HepG2 (cell line): ENCODE results near the gene RERE. TPM values are rescaled to one million over a fixed set of nuclear protein-coding genes. Genes with fewer than 3 reads are reported as not detected.

Experiments used
- ATAC-seq: fragments of 200-7000 bp; cut with Tn5 transposase; 3 replicates; pipeline ENCODE4 v1.9.1; 2020; ENCODE audit warnings: mild to moderate bottlenecking, moderate library complexity
- BruUV-seq: library from RNA; stranded (reverse); fragments of 400-500 nt; replicated peaks from 2 replicates; lab custom pipeline; 2021; lab: Mats Ljungman, UMichigan
- CTCF ChIA-PET: fragments of 300-600 bp; formaldehyde crosslinking; extraction: SDS; loops from one replicate; lab custom pipeline; 2021; ENCODE audit warnings: low total read pairs, inconsistent platforms, low intra/inter-chr PET ratio; lab: Yijun Ruan, JAX
- POLR2A ChIA-PET: fragments of 350-600 bp; sonication (Branson Sonifier 250); formaldehyde crosslinking; loops from one replicate; lab custom pipeline; 2020; ENCODE audit warnings: antibody characterized with exemption, inconsistent platforms; lab: Yijun Ruan, JAX
- DNase-seq: peaks from one replicate; pipeline ENCODE4 v3.0.0-alpha.2; 2015; ENCODE audit warnings: low spot score
- FAIRE-seq: peaks from 3 replicates; lab custom pipeline; 2011; peaks lifted over from hg19 to GRCh38; lab: Jason Lieb, UNC
- H2AFZ ChIP-seq: one replicate; pipeline ENCODE4 v1.6.1; 2011; ENCODE audit warnings: low read length, inconsistent platforms
- H3K27ac ChIP-seq: fragments of 300-600 bp; 3 replicates; pipeline ENCODE4 v1.8.0; 2011; ENCODE audit warnings: mixed run types, mild to moderate bottlenecking, mixed read lengths, low read length, inconsistent platforms; ENCODE audit not compliant: insufficient read depth; ENCODE audit errors: extremely low read length
- H3K27me3 ChIP-seq, 2 experiments: fragments of 200-600 bp in 1 of 2; 2 replicates in 1 of 2; 3 replicates in 1 of 2; pipeline versions ENCODE4 v1.6.0 to v1.8.0; 2011; ENCODE audit warnings: low read length in 2 of 2, mild to moderate bottlenecking in 2 of 2, moderate library complexity in 2 of 2, inconsistent platforms in 1 of 2; ENCODE audit not compliant: insufficient read depth in 2 of 2, control insufficient read depth in 1 of 2
- H3K36me3 ChIP-seq, 2 experiments: fragments of 200-600 bp in 1 of 2; replicated peaks in 1 of 2; 2 replicates in 1 of 2; 3 replicates in 1 of 2; pipeline versions ENCODE4 v1.5.1 to v1.8.0; 2011; ENCODE audit warnings: low read length in 2 of 2, inconsistent platforms in 1 of 2; ENCODE audit not compliant: insufficient read depth in 2 of 2, control insufficient read depth in 1 of 2
- H3K4me1 ChIP-seq: 2 replicates; pipeline ENCODE4 v1.5.1; 2012; ENCODE audit warnings: low read length, inconsistent platforms; ENCODE audit not compliant: insufficient read depth
- H3K4me2 ChIP-seq: 2 replicates; pipeline ENCODE4 v1.6.0; 2011; ENCODE audit warnings: low read depth, low read length, inconsistent platforms
- H3K4me3 ChIP-seq, 3 experiments: fragments of 200-600 bp in 1 of 3; sonication (generic), shearing (Covaris generic) in 1 of 3; replicated peaks in 1 of 3; 2 replicates each; pipeline ENCODE4 v1.5.1; 2011 to 2016; ENCODE audit warnings: low read length in 3 of 3, inconsistent platforms in 2 of 3, low read depth in 2 of 3, mild to moderate bottlenecking in 2 of 3, control low read depth in 1 of 3, mixed read lengths in 1 of 3; ENCODE audit not compliant: insufficient read depth in 1 of 3
- H3K79me2 ChIP-seq: one replicate; pipeline ENCODE4 v1.6.1; 2011; ENCODE audit warnings: low read length, inconsistent platforms; ENCODE audit not compliant: insufficient read depth
- H3K9ac ChIP-seq: 2 replicates; pipeline ENCODE4 v1.6.0; 2011; ENCODE audit warnings: mild to moderate bottlenecking, low read depth, low read length, inconsistent platforms; ENCODE audit not compliant: insufficient read depth
- H3K9me3 ChIP-seq: 2 replicates; pipeline ENCODE4 v1.5.1; 2012; ENCODE audit warnings: mild to moderate bottlenecking, low read length
- H4K20me1 ChIP-seq: 2 replicates; pipeline ENCODE4 v1.6.0; 2011; ENCODE audit warnings: inconsistent platforms, mild to moderate bottlenecking, low read length, moderate library complexity; ENCODE audit not compliant: insufficient read depth
- ATRX ChIP-seq: sonication (generic); formaldehyde crosslinking; IDR thresholded peaks from 2 replicates; pipeline ENCODE4 v1.4.0; 2020; ENCODE audit warnings: missing genetic modification reagents, borderline replicate concordance
- BRCA1 ChIP-seq: sonication (generic); formaldehyde crosslinking; IDR thresholded peaks from 2 replicates; pipeline ENCODE4 v1.4.0; 2020; ENCODE audit warnings: missing genetic modification reagents
- JUND ChIP-seq: sonication (generic); formaldehyde crosslinking; IDR thresholded peaks from 2 replicates; pipeline ENCODE4 v1.8.0; 2022; ENCODE audit warnings: mild to moderate bottlenecking, missing genetic modification reagents
- MAFG ChIP-seq: sonication (generic); formaldehyde crosslinking; IDR thresholded peaks from 2 replicates; pipeline ENCODE4 v1.5.1; 2020; ENCODE audit warnings: mild to moderate bottlenecking, missing genetic modification reagents
- MAFK ChIP-seq, 2 experiments: IDR thresholded peaks in 1 of 2; conservative IDR thresholded peaks in 1 of 2; 2 replicates each; pipeline ENCODE4 v1.6.1; 2011; ENCODE audit warnings: improper control_type of control experiment in 2 of 2, low read length in 2 of 2
- TBL1XR1 ChIP-seq: fragments of 150-350 bp; IDR thresholded peaks from 2 replicates; pipeline ENCODE4 v1.6.1; 2014; ENCODE audit warnings: borderline replicate concordance, low read length; ENCODE audit not compliant: partially characterized antibody
- TFDP2 ChIP-seq: sonication (generic); formaldehyde crosslinking; IDR thresholded peaks from 2 replicates; pipeline ENCODE4 v1.4.0; 2020; ENCODE audit warnings: missing genetic modification reagents
- TOPORS ChIP-seq: sonication (generic); formaldehyde crosslinking; IDR thresholded peaks from 2 replicates; pipeline ENCODE4 v1.8.0; 2023; ENCODE audit warnings: mild to moderate bottlenecking, missing genetic modification reagents
- ZBTB21 ChIP-seq: sonication (generic); formaldehyde crosslinking; IDR thresholded peaks from 2 replicates; pipeline ENCODE4 v1.4.0; 2020; ENCODE audit warnings: missing genetic modification reagents
- ZNF101 ChIP-seq: sonication (generic); formaldehyde crosslinking; IDR thresholded peaks from 2 replicates; pipeline ENCODE4 v1.4.0; 2020; ENCODE audit warnings: mild to moderate bottlenecking, low read depth, missing genetic modification reagents, borderline replicate concordance
- ZNF367 ChIP-seq: sonication (generic); formaldehyde crosslinking; IDR thresholded peaks from 2 replicates; pipeline ENCODE4 v1.4.0; 2020; ENCODE audit warnings: missing genetic modification reagents, borderline replicate concordance
- ZNF660 ChIP-seq: sonication (generic); formaldehyde crosslinking; IDR thresholded peaks from 2 replicates; pipeline ENCODE4 v1.5.1; 2020; ENCODE audit warnings: mild to moderate bottlenecking, low read depth, missing genetic modification reagents, borderline replicate concordance
- ZNF720 ChIP-seq: sonication (generic); formaldehyde crosslinking; IDR thresholded peaks from 2 replicates; pipeline ENCODE4 v1.4.0; 2020; ENCODE audit warnings: missing genetic modification reagents
- in situ Hi-C: cut with HindIII; loops from 2 replicates; pipeline ENCODE4 v1.10.0; 2017; ENCODE audit warnings: low pct_unique_long_range_greater_than_20kb; ENCODE audit not compliant: extremely low pct_ligation_motif_present
- intact Hi-C: fragments of 100-400 bp; cut with micrococcal nuclease; formaldehyde crosslinking; loops from one replicate; pipeline ENCODE4 v1.10.0; 2022; ENCODE audit not compliant: unreplicated experiment
- polyA plus RNA-seq, 8 experiments: library from polyadenylated mRNA; depleted of rRNA in 3 of 8; stranded (reverse) in 7 of 8; unstranded in 1 of 8; fragments of >200 nt; fragmentation: Illumina TruSeq in 4 of 8; extraction: Trizol in 4 of 8; gene quantifications; 2 replicates each; pipeline versions ENCODE4 v1.2.1 to v1.2.3, GENCODE V29; 2011 to 2016; ENCODE audit warnings: low read depth in 4 of 8, missing spikeins in 1 of 8, mixed read lengths in 1 of 8; ENCODE audit not compliant: insufficient read depth in 1 of 8
- total RNA-seq, 5 experiments: library from RNA; depleted of rRNA; stranded (reverse); fragments of >200 nt; fragmentation: Illumina TruSeq; extraction: Trizol; gene quantifications; 2 replicates each; pipeline ENCODE4 v1.2.3, GENCODE V29; 2016; ENCODE audit warnings: low read depth in 1 of 5
- TF ChIP-seq, protein P1 (sequence below): sonication (generic); formaldehyde crosslinking; IDR thresholded peaks from 2 replicates; pipeline ENCODE4 v1.5.1; 2020; ENCODE audit warnings: mild to moderate bottlenecking, missing genetic modification reagents, moderate library complexity
- TF ChIP-seq, protein P2 (sequence below): sonication (generic); formaldehyde crosslinking; IDR thresholded peaks from 2 replicates; pipeline ENCODE4 v1.5.0; 2020; ENCODE audit warnings: missing genetic modification reagents
- TF ChIP-seq, protein P3 (sequence below): sonication (generic); formaldehyde crosslinking; IDR thresholded peaks from 2 replicates; pipeline ENCODE4 v1.5.1; 2020; ENCODE audit warnings: missing genetic modification reagents, mild to moderate bottlenecking, borderline replicate concordance
- TF ChIP-seq, protein P4 (sequence below): IDR thresholded peaks from 2 replicates; pipeline ENCODE4 v1.6.1; 2016

RERE gene
- total and polyA plus RNA-seq, 2 of the 13 experiments (the other 11 are each of a cell fraction or from before 2014, with no cell fraction given) = 18.3 to 21.9 TPM

- Histone ChIP-seq H3K4me2 (no peak overlapping the region), H3K79me2 (peaks cover 71% of the 10 kb centered on the region), H3K9me3 (no peaks in the 10 kb centered on the region), H3K27ac (no peak overlapping the region), H4K20me1 (peaks cover 27% of the 10 kb centered on the region; the same call in 1 of the 2 replicates), H2AFZ (no peak overlapping the region), H3K4me1 (peaks cover 43% of the 10 kb centered on the region), H3K9ac (no peak overlapping the region), H3K36me3 (peaks cover 20 to 63% of the 10 kb centered on the region in 2 experiments), H3K27me3 (no peaks in the 10 kb centered on the region), H3K4me3 (no peak overlapping the region)
- ChIA-PET POLR2A (no interaction called here), CTCF (no interaction called here)
- no TSS peak for BruUV-seq
- no peak for DNase-seq
- in situ Hi-C loops = loop anchor here (25.0 kb wide), 1 partner anchor 282 kb away; no protein-coding TSS in a partner anchor
- no peak for FAIRE-seq
- intact Hi-C loops = no loop called here
- no peak for ATAC-seq
- TF ChIP-seq, protein P1, sequence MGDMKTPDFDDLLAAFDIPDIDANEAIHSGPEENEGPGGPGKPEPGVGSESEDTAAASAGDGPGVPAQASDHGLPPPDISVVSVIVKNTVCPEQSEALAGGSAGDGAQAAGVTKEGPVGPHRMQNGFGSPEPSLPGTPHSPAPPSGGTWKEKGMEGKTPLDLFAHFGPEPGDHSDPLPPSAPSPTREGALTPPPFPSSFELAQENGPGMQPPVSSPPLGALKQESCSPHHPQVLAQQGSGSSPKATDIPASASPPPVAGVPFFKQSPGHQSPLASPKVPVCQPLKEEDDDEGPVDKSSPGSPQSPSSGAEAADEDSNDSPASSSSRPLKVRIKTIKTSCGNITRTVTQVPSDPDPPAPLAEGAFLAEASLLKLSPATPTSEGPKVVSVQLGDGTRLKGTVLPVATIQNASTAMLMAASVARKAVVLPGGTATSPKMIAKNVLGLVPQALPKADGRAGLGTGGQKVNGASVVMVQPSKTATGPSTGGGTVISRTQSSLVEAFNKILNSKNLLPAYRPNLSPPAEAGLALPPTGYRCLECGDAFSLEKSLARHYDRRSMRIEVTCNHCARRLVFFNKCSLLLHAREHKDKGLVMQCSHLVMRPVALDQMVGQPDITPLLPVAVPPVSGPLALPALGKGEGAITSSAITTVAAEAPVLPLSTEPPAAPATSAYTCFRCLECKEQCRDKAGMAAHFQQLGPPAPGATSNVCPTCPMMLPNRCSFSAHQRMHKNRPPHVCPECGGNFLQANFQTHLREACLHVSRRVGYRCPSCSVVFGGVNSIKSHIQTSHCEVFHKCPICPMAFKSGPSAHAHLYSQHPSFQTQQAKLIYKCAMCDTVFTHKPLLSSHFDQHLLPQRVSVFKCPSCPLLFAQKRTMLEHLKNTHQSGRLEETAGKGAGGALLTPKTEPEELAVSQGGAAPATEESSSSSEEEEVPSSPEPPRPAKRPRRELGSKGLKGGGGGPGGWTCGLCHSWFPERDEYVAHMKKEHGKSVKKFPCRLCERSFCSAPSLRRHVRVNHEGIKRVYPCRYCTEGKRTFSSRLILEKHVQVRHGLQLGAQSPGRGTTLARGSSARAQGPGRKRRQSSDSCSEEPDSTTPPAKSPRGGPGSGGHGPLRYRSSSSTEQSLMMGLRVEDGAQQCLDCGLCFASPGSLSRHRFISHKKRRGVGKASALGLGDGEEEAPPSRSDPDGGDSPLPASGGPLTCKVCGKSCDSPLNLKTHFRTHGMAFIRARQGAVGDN (CRISPR knock-in tag) = no peak
- TF ChIP-seq, protein P2, sequence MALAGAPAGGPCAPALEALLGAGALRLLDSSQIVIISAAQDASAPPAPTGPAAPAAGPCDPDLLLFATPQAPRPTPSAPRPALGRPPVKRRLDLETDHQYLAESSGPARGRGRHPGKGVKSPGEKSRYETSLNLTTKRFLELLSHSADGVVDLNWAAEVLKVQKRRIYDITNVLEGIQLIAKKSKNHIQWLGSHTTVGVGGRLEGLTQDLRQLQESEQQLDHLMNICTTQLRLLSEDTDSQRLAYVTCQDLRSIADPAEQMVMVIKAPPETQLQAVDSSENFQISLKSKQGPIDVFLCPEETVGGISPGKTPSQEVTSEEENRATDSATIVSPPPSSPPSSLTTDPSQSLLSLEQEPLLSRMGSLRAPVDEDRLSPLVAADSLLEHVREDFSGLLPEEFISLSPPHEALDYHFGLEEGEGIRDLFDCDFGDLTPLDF (CRISPR knock-in tag) = no peak
- TF ChIP-seq JUND (CRISPR knock-in tag) (no peak), ZNF660 (CRISPR knock-in tag) (no peak), TOPORS (no peak), TBL1XR1 (no peak), ZNF367 (CRISPR knock-in tag) (no peak), MAFK (conservative IDR thresholded peaks at IDR 0.05 in 1 of 2, IDR thresholded peaks at IDR 0.05 in 1 of 2; ENCODE audit: low read length in 2 of 2) (no peak), MAFG (CRISPR knock-in tag) (no peak), BRCA1 (CRISPR knock-in tag) (no peak), ATRX (CRISPR knock-in tag) (no peak), ZNF101 (no peak), ZBTB21 (no peak), TFDP2 (no peak), ZNF720 (CRISPR knock-in tag) (no peak)
- TF ChIP-seq, protein P3, sequence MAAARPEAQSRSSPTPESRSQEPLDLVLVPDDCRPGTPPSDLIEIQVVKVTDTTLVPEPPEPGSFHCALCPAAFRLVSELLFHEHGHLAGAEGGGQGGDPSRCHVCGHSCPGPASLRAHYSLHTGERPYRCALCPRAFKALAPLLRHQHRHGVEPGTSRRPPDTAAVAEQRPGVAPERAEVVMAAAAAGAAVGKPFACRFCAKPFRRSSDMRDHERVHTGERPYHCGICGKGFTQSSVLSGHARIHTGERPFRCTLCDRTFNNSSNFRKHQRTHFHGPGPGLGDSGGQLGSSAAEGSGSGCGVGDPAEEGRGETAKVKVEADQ (CRISPR knock-in tag) = no peak
- TF ChIP-seq, protein P4, sequence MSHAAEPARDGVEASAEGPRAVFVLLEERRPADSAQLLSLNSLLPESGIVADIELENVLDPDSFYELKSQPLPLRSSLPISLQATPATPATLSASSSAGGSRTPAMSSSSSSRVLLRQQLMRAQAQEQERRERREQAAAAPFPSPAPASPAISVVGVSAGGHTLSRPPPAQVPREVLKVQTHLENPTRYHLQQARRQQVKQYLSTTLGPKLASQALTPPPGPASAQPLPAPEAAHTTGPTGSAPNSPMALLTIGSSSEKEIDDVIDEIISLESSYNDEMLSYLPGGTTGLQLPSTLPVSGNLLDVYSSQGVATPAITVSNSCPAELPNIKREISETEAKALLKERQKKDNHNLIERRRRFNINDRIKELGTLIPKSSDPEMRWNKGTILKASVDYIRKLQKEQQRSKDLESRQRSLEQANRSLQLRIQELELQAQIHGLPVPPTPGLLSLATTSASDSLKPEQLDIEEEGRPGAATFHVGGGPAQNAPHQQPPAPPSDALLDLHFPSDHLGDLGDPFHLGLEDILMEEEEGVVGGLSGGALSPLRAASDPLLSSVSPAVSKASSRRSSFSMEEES (CRISPR knock-in tag) = no peak
Observed at GRCh38 chr1:8555582-8555981, 261.9 kb downstream of the RERE start.
